GM13977 (cell line): ENCODE measurements around the gene GMDS.

Experiments
- DNase-seq: peaks from one replicate; pipeline ENCODE4 v3.0.0; 2012; ENCODE audit warnings: low spot score
- in situ Hi-C: fragments of 300-500 bp; cut with MboI; formaldehyde crosslinking; loops from one replicate; pipeline ENCODE4 v1.12.0; 2022; ENCODE audit warnings: low sequenced_read_pairs, low pct_unique_long_range_greater_than_20kb, mixed read lengths, inconsistent platforms; ENCODE audit not compliant: unreplicated experiment
- TF ChIP-seq, protein P1 (sequence below): IDR thresholded peaks from 2 replicates; pipeline ENCODE4 v1.5.1; 2012; ENCODE audit warnings: mild to moderate bottlenecking, control low read depth; ENCODE audit not compliant: insufficient read depth; ENCODE audit errors: extremely low read depth, missing control alignments

Gene GMDS

GRCh38 chr6:2257363-2257762, 12.0 kb upstream of the GMDS start:
- TF ChIP-seq, protein P1, sequence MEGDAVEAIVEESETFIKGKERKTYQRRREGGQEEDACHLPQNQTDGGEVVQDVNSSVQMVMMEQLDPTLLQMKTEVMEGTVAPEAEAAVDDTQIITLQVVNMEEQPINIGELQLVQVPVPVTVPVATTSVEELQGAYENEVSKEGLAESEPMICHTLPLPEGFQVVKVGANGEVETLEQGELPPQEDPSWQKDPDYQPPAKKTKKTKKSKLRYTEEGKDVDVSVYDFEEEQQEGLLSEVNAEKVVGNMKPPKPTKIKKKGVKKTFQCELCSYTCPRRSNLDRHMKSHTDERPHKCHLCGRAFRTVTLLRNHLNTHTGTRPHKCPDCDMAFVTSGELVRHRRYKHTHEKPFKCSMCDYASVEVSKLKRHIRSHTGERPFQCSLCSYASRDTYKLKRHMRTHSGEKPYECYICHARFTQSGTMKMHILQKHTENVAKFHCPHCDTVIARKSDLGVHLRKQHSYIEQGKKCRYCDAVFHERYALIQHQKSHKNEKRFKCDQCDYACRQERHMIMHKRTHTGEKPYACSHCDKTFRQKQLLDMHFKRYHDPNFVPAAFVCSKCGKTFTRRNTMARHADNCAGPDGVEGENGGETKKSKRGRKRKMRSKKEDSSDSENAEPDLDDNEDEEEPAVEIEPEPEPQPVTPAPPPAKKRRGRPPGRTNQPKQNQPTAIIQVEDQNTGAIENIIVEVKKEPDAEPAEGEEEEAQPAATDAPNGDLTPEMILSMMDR = no peak
- in situ Hi-C loops = no loop called here
- DNase-seq = no peak

DNA sequence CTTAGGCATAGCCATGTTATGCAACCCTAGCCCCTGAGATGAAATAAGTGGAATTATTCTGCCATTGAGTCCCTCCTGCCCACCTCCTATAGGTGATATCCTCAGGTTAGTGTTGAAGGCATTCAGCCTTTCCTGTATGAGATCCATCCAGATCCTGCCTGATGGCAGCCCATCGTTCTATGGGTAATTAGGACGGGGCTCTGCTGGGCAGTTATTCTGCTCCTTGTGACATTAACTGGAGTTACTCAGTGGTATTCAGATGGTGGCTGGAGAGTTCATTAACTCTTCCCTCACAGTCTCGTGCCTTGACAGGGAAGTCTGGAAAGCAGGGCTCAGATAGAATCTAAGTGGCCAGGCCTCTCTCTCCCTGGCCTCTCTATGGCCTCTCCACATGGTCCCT, 9.3 kb upstream of the GMDS start:
- in situ Hi-C loops = no loop called here
- TF ChIP-seq, protein P1 = no peak
- DNase-seq = no peak

- TF ChIP-seq, protein P1 = no peak
- in situ Hi-C loops = no loop called here
- DNase-seq = no peak
Observed at GRCh38 chr6:2249126-2249525, 3.7 kb upstream of the GMDS start.

GRCh38 chr6:2247664-2248063, 2.3 kb upstream of the GMDS start:
- no peak for DNase-seq
- TF ChIP-seq, protein P1 = no peak
- in situ Hi-C loops = no loop called here

GRCh38 chr6:2245877-2246863, 765 bp upstream of the GMDS start:
- TF ChIP-seq, protein P1 = no peak
- DNase-seq = peak; percentile 37
- in situ Hi-C loops = no loop called here

GRCh38 chr6:2244261-2245102, 923 bp downstream of the GMDS start:
- in situ Hi-C loops = no loop called here
- DNase-seq = no peak
- TF ChIP-seq, protein P1 = no peak
